Activated CD8-positive, alpha-beta memory T cell treated with anti-CD3 and anti-CD28 coated beads, Interleukin-2, amount 10 ng/mL, durations not matched to agents 7 days and 5 days (primary cell): ENCODE measurements around the gene DMBT1. TPM values are rescaled to one million over a fixed set of nuclear protein-coding genes. Genes with fewer than 3 reads are reported as not detected.
"Not testable (repeated sequence)": the region's sequence is repeated elsewhere in the genome, so short reads cannot be mapped to it uniquely, and the experiment has no call there.

ENCODE experiments used
- ATAC-seq: fragments of 150-1000 bp; cut with Tn5 transposase; one replicate; pipeline ENCODE4 v1.10.0; 2021; ENCODE audit warnings: moderate library complexity
- CTCF ChIA-PET: fragments of 350-600 bp; sonication (Branson Sonifier 250); formaldehyde crosslinking; loops from one replicate; lab custom pipeline; 2021; ENCODE audit warnings: antibody characterized with exemption; lab: Charles Lee
- DNase-seq: peaks from one replicate; pipeline ENCODE4 v3.0.0-alpha.2; 2020
- H3K27ac Mint-ChIP-seq: one replicate; pipeline ENCODE4 v1.8.0; 2021; ENCODE audit warnings: mild to moderate bottlenecking, mixed read lengths
- H3K27me3 Mint-ChIP-seq: one replicate; pipeline ENCODE4 v1.8.0; 2021; ENCODE audit warnings: mixed read lengths
- H3K36me3 Mint-ChIP-seq: one replicate; pipeline ENCODE4 v1.8.0; 2021; ENCODE audit warnings: mild to moderate bottlenecking, mixed read lengths
- H3K4me1 Mint-ChIP-seq: one replicate; pipeline ENCODE4 v1.8.0; 2021; ENCODE audit warnings: mixed read lengths
- H3K4me3 Mint-ChIP-seq: one replicate; pipeline ENCODE4 v1.8.0; 2021; ENCODE audit warnings: mild to moderate bottlenecking, moderate library complexity, mixed read lengths
- H3K9me3 Mint-ChIP-seq: one replicate; pipeline ENCODE4 v1.8.0; 2022; ENCODE audit warnings: low read depth, mixed read lengths
- total RNA-seq, 2 experiments: library from RNA; stranded (reverse); gene quantifications; one replicate each; pipeline ENCODE4 v1.2.3, GENCODE V29; 2021

The DMBT1 gene
- total RNA-seq, 2 experiments from 2014 or later = not detected

DNA sequence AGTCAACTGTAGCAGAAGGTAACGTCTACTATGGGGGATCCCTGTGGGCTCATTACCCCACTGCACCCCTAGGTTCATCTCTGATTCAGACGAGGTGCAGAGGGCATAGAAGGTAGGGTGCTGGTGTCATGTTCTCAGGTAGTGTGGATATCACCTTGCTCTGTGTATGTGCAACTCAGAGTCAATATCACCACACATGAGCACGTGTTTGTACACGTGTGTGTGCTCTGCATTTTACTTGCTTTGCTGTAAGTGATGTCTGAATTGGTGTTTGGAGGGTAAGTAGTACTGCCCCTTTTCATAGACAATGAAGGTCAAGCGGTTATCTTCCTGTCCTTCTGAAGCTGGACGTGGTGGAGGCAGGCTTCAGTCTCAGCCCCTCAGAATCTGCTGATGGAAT is 10.4 kb downstream of the DMBT1 start:
- CTCF ChIA-PET = no interaction called here
- DNase-seq (no peak), ATAC-seq (no peak)
- Mint-ChIP-seq H3K27me3 (peaks cover 27% of the 10 kb centered on the region), H3K4me3 (no peak overlapping the region), H3K36me3 (no peaks in the 10 kb centered on the region), H3K4me1 (peaks cover 2% of the 10 kb centered on the region), H3K9me3 (peaks cover 4% of the 10 kb centered on the region), H3K27ac (no peak overlapping the region)

DNA sequence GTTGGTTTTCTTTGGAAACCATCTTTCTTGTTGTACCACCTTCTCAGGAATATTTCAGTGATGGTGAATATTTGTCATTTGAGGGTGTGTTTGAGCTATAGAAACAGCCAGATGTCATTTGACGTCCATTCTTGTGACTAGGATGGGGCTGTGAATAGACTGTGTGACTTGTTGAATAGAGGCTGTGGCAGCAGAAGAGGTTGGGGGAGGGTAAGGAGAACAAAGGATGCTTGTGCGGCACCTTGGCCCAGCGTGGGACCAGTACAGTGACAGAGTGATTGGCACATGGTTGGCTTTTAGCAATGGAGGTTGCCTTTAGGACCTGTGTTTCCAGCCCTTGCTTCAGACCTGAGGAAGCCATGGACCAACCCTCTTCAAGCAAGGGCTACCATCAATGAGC is 11.3 kb downstream of the DMBT1 start:
- H3K4me1 Mint-ChIP-seq = no peaks in the 10 kb centered on the region
- CTCF ChIA-PET = no interaction called here
- peaks cover 26% of the 10 kb centered on the region for H3K27me3 Mint-ChIP-seq
- ATAC-seq (no peak), DNase-seq (no peak)
- H3K9me3 Mint-ChIP-seq = peaks cover 4% of the 10 kb centered on the region
- H3K27ac Mint-ChIP-seq = no peak overlapping the region
- H3K36me3 Mint-ChIP-seq = no peaks in the 10 kb centered on the region
- H3K4me3 Mint-ChIP-seq = no peak overlapping the region

DNA sequence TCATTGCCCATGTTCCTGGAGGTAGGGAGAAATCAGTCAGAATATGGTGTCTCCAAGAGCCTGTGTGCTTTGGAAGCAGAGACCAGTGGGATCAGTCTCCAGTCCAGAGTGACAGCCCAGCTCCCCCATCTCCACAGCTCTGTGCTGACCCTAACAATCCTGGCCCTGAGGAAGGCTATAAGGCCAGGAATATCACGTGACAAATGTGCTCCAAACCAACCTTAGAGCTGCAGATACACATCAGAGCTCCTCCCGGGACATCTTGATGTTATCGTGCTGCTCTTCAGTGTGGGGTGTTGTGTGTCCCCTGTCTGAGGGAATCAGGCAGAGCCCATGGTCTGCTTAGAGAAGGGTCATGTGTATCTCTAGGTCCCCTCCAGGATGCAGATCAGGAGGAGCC is 15.2 kb downstream of the DMBT1 start:
- ATAC-seq = no peak
- Mint-ChIP-seq H3K9me3 (peaks cover 4% of the 10 kb centered on the region), H3K4me1 (no peaks in the 10 kb centered on the region), H3K4me3 (no peak overlapping the region), H3K27ac (no peak overlapping the region), H3K36me3 (no peaks in the 10 kb centered on the region), H3K27me3 (peaks cover 15% of the 10 kb centered on the region)
- CTCF ChIA-PET = interaction anchor here (0.8 kb wide), 1 partner anchor 11 kb away, joined by 4 read pairs; no protein-coding TSS in a partner anchor
- DNase-seq = no peak

DNA sequence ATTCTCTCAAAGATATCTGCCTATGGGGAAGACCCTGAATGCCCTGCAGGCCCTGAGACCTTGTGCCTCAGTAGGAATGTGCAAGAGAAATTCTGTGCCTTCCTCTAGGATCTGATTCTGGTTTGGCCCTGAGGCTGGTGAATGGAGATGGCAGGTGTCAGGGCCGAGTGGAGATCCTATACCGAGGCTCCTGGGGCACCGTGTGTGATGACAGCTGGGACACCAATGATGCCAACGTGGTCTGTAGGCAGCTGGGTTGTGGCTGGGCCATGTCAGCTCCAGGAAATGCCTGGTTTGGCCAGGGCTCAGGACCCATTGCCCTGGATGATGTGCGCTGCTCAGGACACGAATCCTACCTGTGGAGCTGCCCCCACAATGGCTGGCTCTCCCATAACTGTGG is 15.7 kb downstream of the DMBT1 start:
- no peak overlapping the region for H3K27ac Mint-ChIP-seq
- no peak overlapping the region for H3K4me3 Mint-ChIP-seq
- H3K9me3 Mint-ChIP-seq = peaks cover 4% of the 10 kb centered on the region
- no peaks in the 10 kb centered on the region for H3K36me3 Mint-ChIP-seq
- no peaks in the 10 kb centered on the region for H3K4me1 Mint-ChIP-seq
- DNase-seq (no peak), ATAC-seq (no peak)
- CTCF ChIA-PET = interaction anchor here (2.6 kb wide), 1 partner anchor 11 kb away, joined by 11 read pairs; no protein-coding TSS in a partner anchor
- peaks cover 10% of the 10 kb centered on the region for H3K27me3 Mint-ChIP-seq

DNA sequence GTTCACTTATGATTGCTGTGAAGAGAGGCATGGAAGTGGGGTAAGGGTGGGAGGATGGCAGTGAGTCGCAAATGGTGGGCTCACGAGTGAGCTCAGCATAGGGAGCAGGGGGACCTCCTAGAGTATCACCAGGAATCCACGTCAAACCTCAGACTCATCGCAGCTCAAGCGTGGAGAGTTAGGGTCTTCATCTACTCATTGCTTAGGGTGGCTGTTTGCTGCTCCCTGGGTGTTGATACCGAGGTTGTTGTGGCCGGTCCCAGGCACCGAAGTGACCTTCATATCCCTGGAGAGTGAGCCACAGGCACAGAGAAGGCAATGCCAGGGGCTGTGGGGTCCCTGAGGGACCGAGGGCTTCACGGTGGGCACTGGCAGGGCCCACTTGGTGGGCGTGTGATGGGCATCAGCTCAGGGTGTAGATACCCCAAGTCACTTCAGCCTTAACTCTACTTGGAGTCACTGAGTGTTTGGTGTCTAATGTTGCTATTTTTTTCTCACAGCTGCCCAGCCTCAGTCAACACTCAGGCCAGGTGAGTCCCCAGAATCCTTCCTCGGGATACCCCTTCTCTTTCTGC is 16.8 kb downstream of the DMBT1 start:
- no peak for ATAC-seq
- CTCF ChIA-PET = interaction anchor here (2.6 kb wide), 1 partner anchor 12 kb away, joined by 11 read pairs; no protein-coding TSS in a partner anchor
- peaks cover 4% of the 10 kb centered on the region for H3K9me3 Mint-ChIP-seq

DNA sequence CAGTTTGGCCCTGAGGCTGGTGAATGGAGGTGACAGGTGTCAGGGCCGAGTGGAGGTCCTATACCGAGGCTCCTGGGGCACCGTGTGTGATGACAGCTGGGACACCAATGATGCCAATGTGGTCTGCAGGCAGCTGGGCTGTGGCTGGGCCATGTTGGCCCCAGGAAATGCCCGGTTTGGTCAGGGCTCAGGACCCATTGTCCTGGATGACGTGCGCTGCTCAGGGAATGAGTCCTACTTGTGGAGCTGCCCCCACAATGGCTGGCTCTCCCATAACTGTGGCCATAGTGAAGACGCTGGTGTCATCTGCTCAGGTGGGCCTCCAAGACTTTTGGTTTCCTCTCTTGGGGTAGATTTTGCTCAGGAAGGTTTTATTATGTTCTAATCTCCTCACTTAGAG is 25.5 kb downstream of the DMBT1 start:
- H3K4me3 Mint-ChIP-seq, ATAC-seq, H3K9me3 Mint-ChIP-seq, H3K27ac Mint-ChIP-seq, H3K36me3 Mint-ChIP-seq, DNase-seq, H3K27me3 Mint-ChIP-seq, CTCF ChIA-PET, H3K4me1 Mint-ChIP-seq: not testable (repeated sequence)

More for the DNA sequence above, 16.8 kb downstream of the DMBT1 start:
- no peak overlapping the region for H3K4me3 Mint-ChIP-seq
- H3K4me1 Mint-ChIP-seq = no peaks in the 10 kb centered on the region
- H3K36me3 Mint-ChIP-seq = no peaks in the 10 kb centered on the region
- peaks cover 4% of the 10 kb centered on the region for H3K27me3 Mint-ChIP-seq
- DNase-seq = no peak
- no peak overlapping the region for H3K27ac Mint-ChIP-seq

DNA sequence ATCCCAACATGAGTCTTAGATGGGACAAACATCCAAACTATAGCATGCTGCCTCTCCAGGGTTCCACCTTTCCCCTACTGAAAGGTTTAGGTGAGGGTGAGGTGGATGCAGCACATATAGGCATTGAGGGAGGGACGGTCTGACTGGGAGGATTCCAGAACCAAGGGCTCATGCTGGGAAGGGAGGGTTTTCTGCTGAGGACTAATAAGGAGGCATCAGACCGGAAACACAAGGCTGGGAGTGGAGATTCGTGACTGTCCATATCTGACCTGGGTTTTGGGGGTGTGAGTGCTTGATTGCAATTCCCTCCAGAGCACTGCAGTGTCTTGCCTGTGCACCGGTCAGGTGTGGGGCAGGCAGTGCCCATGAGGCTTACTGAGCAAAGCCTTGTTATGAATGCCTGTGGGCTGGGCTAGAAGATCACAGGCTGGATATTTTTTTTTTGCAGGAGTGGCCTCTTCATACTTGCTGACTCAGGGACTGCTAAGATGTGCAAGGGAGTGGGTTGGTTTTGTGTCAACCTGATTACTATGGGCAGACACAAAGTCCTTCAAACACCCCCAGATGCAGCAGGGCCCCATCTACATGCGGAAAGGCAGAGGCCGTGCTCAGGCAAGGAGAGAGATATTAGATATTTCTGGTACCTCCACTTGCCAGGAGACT is 26.7 kb downstream of the DMBT1 start:
- Mint-ChIP-seq H3K27me3 (no peaks in the 10 kb centered on the region), H3K9me3 (no peaks in the 10 kb centered on the region), H3K4me1 (no peaks in the 10 kb centered on the region), H3K36me3 (no peaks in the 10 kb centered on the region), H3K4me3 (no peak overlapping the region), H3K27ac (no peak overlapping the region)
- ATAC-seq = no peak
- DNase-seq = no peak
- CTCF ChIA-PET = no interaction called here

DNA sequence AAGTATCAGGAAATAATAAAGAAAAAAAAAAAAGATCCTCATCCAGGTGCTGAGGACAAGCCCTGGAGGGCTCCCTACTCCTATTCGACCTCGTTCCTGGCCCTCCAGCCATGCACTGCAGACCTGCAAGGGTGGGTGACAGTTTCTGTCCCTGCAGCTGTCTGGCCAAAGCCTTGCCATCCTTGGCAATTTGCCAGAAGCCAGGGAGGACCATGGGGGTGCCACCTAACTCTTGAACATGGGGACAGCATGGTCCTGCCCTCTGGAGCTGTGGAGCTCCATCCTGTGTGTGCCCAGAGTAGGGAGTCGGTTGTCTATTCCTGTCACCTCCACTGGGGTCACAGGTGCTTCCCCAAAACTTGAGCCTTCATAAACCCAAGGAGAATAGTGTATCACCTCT is 27.8 kb downstream of the DMBT1 start:
- no peak overlapping the region for H3K4me3 Mint-ChIP-seq
- no peaks in the 10 kb centered on the region for H3K36me3 Mint-ChIP-seq
- CTCF ChIA-PET = no interaction called here
- H3K4me1 Mint-ChIP-seq = no peaks in the 10 kb centered on the region
- ATAC-seq (no peak), DNase-seq (no peak)
- H3K27ac Mint-ChIP-seq = no peak overlapping the region
- no peaks in the 10 kb centered on the region for H3K27me3 Mint-ChIP-seq
- H3K9me3 Mint-ChIP-seq = no peaks in the 10 kb centered on the region

DNA sequence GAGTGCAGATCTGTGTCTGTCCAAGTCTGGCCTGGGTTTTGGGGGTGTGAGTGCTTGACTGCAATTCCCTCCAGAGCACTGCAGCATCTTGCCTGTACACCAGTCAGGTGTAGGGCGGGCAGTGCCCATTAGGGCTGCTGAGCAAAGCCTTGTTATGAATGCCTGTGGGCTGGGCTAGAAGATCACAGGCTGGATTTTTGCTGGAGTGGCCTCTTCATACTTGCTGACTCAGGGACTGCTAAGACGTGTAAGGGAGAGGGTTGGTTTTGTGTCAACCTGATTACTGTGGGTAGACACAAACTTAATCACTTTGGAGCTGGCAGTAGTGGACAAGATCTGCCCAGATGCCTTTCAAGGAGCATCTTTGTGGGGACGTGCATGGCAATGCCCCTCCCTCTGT is 29.6 kb downstream of the DMBT1 start:
- Mint-ChIP-seq H3K4me3 (no peak overlapping the region), H3K27me3 (no peaks in the 10 kb centered on the region), H3K9me3 (no peaks in the 10 kb centered on the region), H3K36me3 (no peaks in the 10 kb centered on the region), H3K27ac (no peak overlapping the region), H3K4me1 (no peaks in the 10 kb centered on the region)
- ATAC-seq (no peak), DNase-seq (no peak)
- CTCF ChIA-PET = no interaction called here

DNA sequence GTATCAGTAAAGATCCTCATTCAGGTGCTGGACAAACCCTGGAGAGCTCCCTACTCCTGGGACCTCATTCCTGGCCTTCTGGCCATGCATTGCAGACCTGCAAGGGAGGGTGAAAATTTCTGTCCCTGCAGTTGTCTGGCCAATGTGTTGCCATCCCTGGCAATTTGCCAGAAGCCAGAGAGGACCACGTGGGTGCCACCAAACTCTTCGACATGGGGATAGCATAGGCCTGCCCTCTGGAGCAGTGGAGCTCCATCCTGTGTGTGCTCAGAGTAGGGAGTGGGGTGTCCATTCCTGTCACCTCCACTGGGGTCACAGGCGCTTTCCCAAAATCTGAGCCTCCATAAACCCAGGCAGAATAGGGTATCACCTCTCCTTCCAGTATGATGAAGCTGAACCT is 31.2 kb downstream of the DMBT1 start:
- H3K4me3 Mint-ChIP-seq = no peak overlapping the region
- no peaks in the 10 kb centered on the region for H3K36me3 Mint-ChIP-seq
- CTCF ChIA-PET = no interaction called here

DNA sequence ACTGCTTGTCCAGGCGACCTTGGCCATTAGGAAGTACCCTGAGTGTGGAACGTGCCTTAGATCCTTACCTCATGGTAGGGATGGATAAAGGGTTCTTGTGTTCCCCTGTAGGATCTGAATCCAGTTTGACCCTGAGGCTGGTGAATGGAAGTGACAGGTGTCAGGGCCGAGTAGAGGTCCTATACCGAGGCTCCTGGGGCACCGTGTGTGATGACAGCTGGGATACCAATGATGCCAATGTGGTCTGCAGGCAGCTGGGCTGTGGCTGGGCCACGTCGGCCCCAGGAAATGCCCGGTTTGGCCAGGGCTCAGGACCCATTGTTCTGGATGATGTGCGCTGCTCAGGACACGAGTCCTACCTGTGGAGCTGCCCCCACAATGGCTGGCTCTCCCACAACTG is 31.6 kb downstream of the DMBT1 start:
- DNase-seq (no peak), ATAC-seq (no peak)
- Mint-ChIP-seq H3K9me3 (no peaks in the 10 kb centered on the region), H3K4me1 (no peaks in the 10 kb centered on the region), H3K27me3 (no peaks in the 10 kb centered on the region), H3K4me3 (no peak overlapping the region), H3K27ac (no peak overlapping the region), H3K36me3 (no peaks in the 10 kb centered on the region)
- CTCF ChIA-PET = no interaction called here

More for the DNA sequence above, 31.2 kb downstream of the DMBT1 start:
- Mint-ChIP-seq H3K9me3 (no peaks in the 10 kb centered on the region), H3K27me3 (no peaks in the 10 kb centered on the region), H3K27ac (no peak overlapping the region), H3K4me1 (no peaks in the 10 kb centered on the region)
- DNase-seq = no peak
- ATAC-seq = no peak

DNA sequence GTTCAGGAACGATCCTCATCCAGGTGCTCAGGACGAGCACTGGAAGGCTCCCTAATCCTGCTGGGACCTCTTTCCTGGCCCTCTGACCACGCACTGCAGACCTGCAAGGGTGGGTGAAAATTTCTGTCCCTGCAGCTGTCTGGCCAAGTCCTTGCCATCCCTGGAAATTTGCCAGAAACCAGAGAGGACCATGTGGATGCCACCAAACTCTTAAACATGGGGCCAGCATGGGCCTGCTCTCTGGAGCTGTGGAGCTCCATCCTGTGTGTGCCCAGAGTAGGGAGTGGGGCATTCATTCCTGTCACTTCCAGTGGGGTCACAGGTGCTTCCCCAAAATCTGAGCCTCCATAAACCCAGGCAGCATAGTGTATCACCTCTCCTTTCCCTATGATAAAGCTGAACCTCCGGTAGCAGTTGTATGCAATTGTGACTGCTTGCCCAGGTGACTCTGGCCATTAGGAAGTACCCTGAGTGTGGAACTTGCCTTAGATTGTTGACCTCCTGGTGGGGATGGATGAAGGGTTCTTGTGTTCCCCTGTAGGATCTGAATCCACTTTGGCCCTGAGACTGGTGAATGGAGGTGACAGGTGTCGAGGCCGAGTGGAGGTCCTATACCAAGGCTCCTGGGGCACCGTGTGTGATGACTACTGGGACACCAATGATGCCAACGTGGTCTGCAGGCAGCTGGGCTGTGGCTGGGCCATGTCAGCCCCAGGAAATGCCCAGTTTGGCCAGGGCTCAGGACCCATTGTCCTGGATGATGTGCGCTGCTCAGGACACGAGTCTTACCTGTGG is 57.1 kb downstream of the DMBT1 start:
- CTCF ChIA-PET = no interaction called here
- no peak overlapping the region for H3K4me3 Mint-ChIP-seq
- H3K27ac Mint-ChIP-seq = no peak overlapping the region
- H3K27me3 Mint-ChIP-seq = no peaks in the 10 kb centered on the region
- no peak for ATAC-seq
- H3K4me1 Mint-ChIP-seq = no peaks in the 10 kb centered on the region
- H3K36me3 Mint-ChIP-seq = no peaks in the 10 kb centered on the region
- no peaks in the 10 kb centered on the region for H3K9me3 Mint-ChIP-seq
- no peak for DNase-seq

DNA sequence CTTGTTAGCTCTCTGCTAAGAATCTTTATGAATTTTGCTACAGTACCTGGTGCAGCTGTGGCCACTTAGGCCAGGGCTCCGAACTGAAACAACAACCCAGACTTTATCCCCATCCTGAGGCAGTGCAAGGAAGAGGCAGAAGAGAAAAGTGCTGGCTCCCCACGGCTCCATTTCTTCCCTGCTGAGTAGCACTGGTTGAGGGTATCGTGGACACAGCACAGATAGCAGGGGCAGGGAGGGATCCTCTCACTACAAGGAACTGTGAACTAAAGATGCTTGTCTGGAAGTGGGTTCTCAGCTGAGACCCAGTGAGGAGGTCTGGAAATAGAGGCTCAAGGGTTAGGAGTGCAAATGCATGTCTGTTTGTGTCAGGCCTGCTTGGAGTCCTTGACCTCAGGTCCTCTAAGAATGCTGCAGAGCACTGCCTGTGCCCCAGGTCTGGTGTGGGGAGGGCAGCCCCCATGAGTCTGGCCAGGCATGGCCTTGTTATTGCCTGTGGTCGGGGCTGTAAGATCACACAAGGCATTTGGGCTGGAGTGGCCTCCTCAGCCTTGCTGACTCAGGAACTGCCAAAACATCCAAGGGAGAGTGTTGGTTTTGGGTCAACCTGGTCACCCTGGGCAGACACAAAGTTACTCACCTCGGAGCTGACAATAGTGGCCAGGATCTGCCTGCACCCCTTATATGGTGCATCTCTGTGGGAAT is 58.1 kb downstream of the DMBT1 start:
- H3K36me3 Mint-ChIP-seq = no peaks in the 10 kb centered on the region
- H3K27ac Mint-ChIP-seq = no peak overlapping the region
- H3K9me3 Mint-ChIP-seq = no peaks in the 10 kb centered on the region
- CTCF ChIA-PET = interaction anchor here (1.8 kb wide), 1 partner anchor 30 kb away, joined by 4 read pairs; no protein-coding TSS in a partner anchor
- H3K4me3 Mint-ChIP-seq = no peak overlapping the region
- no peaks in the 10 kb centered on the region for H3K27me3 Mint-ChIP-seq
- ATAC-seq (no peak), DNase-seq (no peak)
- no peaks in the 10 kb centered on the region for H3K4me1 Mint-ChIP-seq
